NCI-H2171 treated with DMSO at 0.1 percent for 48 hours (cell line): ENCODE data around the gene EEFSEC.
A peak's percentile ranks its signal among the peaks of the same experiment; 100 is the strongest.

ENCODE experiments used
- DNase-seq: peaks from one replicate; lab custom pipeline; 2025; lab: John Stamatoyannopoulos, UW

Gene EEFSEC

DNA sequence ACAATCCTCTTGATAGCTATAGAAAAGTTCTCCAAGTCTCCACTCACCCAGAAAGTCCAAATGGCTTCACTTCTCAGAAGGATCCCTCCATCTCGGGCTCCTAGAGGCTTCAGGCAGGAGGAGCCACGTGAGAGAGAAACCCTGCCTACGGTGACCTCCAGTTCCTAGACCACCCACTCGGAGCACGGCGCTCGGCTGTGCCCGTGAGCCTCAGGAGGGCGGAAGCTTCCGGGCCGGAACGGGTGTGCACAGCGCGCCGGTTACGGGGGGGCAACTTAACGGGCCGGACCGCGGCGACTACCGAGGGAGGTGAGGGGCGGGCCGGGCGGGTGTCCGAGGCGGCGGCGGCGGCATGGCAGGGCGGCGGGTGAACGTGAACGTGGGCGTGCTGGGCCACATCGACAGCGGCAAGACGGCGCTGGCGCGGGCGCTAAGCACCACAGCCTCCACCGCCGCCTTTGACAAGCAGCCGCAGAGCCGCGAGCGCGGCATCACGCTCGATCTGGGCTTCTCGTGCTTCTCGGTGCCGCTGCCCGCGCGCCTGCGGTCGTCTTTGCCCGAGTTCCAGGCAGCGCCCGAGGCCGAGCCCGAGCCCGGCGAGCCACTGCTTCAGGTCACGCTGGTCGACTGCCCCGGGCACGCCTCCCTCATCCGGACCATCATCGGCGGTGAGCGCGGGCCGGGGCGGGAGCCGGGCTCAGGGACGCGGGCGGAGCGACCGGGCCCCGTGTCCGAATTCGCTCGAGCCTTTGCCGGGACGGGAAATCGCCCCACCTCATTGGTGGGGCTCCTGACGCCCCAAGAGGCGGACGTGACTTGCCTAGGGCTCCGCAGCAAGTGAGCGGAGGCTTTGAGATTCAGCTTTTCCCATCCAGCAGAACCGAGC, at the start of gene EEFSEC:
Gene EEFSEC, plus strand, starts transcription at position 326 of the 886 bp plus-strand sequence. Its CDS starts 27 bp downstream, at position 353.
- DNase-seq, result peak; percentile 83

- no peak for DNase-seq
Observed at GRCh38 chr3:128107834-128108233, 45.4 kb upstream of the EEFSEC start.

DNA sequence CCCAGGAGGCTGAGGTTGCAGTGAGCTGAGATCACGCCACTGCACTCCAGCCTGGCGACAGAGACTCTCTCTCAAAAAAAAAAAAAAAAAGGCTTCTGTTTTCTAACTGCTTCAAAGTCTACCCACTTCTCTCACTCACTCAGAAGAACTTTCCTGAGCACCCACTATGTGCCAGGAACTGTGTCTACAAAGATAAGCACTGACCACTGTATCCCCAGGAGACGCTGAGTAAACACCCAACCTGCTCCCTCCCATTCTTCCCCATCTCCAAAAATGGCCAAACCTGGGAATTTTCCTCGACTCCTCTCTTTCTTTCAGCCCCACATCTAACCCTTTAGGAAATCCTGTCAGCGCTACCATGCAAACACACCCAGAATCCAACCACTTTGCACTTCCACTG, 42.1 kb upstream of the EEFSEC start:
- DNase-seq, result no peak

DNA sequence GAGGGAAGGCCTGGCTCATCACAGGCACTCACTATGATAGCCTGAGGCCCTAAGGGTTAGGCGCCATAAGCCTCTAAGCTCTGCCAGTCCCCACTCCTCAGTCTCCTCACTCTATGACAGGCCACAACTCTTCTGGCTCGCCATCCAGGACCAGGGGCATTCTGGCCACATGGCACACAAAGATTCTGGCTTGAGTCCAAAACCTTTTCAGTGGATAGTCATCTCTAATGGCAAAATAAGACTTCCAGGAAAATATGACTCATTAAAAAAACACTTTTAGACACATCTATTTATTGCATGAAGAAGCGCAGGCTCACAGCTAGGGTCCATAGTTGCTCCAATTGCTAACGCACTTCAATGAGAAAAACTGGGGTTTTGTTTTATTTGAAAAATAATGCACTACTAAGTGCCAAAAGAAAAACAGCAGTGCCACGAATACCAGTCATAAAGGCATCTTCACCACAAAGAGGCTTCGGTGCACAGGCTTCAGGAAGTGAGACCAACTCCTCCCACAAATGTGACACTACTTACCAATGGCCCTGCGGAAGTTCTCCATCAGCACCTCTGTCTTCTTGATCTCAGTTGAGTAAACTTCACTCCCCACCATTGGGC, 40.8 kb upstream of the EEFSEC start:
- DNase-seq, result no peak

GRCh38 chr3:128113817-128114794, 39.2 kb upstream of the EEFSEC start:
- DNase-seq, result no peak

- DNase-seq, result no peak
Observed at GRCh38 chr3:128122013-128122412, 31.3 kb upstream of the EEFSEC start.

GRCh38 chr3:128123156-128123537, 30.1 kb upstream of the EEFSEC start:
- no peak for DNase-seq

GRCh38 chr3:128123538-128124368, 29.5 kb upstream of the EEFSEC start, which contains the start of gene RUVBL1:
Gene RUVBL1, minus strand, starts transcription at chr3:128123812. Its CDS starts 88 bp downstream, at chr3:128123724.
- peak; percentile 100 for DNase-seq

GRCh38 chr3:128127236-128127635, 26.0 kb upstream of the EEFSEC start:
- no peak for DNase-seq

GRCh38 chr3:128128251-128128650, 25.0 kb upstream of the EEFSEC start:
- DNase-seq, result no peak

GRCh38 chr3:128131897-128132646, 21.2 kb upstream of the EEFSEC start:
- no peak for DNase-seq

GRCh38 chr3:128133273-128133883, 19.9 kb upstream of the EEFSEC start:
- DNase-seq, result peak; percentile 47

GRCh38 chr3:128143496-128143895, 9.8 kb upstream of the EEFSEC start:
- no peak for DNase-seq

DNA sequence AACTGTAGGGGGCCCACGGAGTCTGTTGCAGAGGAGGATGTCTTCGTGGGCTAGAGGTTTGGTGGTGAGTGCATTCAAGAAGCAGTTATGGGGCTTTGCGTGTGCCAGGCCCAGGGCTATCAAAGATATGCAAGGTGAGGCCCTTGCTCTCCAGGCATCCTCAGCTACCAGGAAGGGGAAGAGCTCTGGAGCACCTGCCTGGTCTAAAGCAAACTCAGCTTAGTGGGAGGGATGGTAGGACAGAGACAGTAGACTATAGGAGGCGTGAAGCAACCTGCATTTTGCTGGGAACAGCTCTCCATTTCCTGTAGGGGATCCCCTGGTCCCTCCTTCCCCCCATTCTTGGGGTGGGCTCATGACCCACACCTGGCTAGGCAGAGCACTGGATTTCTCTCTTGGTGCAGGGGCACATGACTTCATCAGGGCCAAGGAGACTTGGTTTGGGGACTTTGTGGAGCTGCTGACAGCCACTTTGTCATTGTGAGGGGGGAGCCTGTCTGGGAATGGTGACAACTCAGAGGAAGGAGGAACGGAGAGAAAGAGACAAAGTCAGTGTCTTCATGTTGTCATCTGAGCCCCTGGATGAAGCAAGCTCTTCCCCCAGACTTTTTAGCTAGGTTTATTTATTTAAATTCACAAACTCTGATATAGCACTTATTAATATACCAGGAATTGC, 8.6 kb upstream of the EEFSEC start:
- no peak for DNase-seq

- no peak for DNase-seq
Observed at GRCh38 chr3:128145279-128145678, 8.0 kb upstream of the EEFSEC start.

GRCh38 chr3:128146201-128146600, 7.1 kb upstream of the EEFSEC start:
- DNase-seq, result no peak

DNA sequence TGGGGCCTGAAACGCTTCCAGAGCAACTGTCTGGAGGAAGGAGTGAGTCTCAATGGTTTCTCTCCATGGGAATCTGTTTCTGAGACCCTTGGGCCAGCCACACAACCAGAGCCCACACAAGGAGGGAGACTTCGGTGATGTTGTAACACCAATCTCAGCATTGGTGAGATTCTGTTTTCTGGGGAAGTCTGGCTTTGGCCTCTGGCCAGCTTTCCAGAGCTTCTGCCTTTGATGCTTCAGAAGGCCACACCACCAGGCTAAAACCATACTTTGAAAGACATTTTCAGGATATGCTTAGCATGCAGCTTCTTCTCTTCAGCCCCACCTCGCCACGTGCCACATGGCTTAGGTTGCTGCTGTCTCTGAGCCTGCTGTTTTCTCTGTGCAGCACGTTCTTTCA, 3.6 kb upstream of the EEFSEC start:
- no peak for DNase-seq

- DNase-seq, result no peak
Observed at GRCh38 chr3:128151758-128152274, 1.5 kb upstream of the EEFSEC start.
